CD4-positive, alpha-beta T cell treated with Interleukin-4 for 1 hour (primary cell): ENCODE results near the gene CAB39.
A peak's percentile ranks its signal among the peaks of the same experiment; 100 is the strongest.

Source experiments
- DNase-seq, 2 donors: peaks; one replicate each; pipeline ENCODE4 v3.0.0-alpha.2; 2020 to 2022

The CAB39 gene

GRCh38 chr2:230787101-230787500, 74.5 kb downstream of the CAB39 start:
- DNase-seq: no peak

GRCh38 chr2:230788554-230789175, 76.0 kb downstream of the CAB39 start:
- no peak for DNase-seq

- DNase-seq: no peak
Observed at GRCh38 chr2:230790981-230791380, 78.3 kb downstream of the CAB39 start.

DNA sequence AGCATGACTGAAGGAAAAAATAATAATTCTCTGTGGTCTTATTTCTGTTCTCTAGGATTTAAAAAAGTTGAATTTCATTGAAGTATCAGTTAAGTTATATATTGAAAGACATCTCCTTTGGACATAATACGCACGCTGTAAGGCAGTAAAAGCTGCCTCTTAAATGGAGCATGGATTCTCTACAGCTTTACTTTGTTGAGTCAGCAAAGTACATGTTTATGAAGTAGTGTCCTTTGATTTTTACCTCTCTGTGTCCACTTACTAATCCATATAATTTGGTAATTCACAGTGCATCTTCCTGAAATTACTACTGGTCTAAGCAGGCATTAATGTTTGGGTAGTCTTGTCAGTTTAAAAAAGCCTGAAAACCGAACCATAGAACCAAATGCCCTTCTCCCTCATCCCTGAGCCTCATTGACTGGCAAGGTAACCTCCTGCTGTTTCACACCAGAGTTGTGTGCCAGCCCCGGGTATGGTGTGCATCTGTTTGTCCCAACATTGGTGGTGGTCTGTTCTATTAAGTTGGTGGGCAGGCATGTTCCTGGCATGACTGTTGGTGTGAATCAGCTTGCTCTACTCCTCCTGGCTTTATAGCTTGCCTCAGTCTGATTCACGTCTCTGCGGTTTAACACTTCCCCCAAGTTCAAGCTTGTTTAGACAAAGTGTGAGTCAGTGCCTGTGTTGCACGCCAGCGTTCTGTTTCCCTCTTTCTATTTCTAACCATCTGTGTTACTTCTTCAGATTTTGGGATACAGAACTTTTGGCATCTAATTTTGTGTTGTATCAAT, 81.1 kb downstream of the CAB39 start:
- peak; percentile 72 to 74 for DNase-seq

GRCh38 chr2:230794497-230794896, 81.9 kb downstream of the CAB39 start:
- peak in 1 of 2 donors; percentile 34 for DNase-seq

- no peak for DNase-seq
Observed at GRCh38 chr2:230795856-230796255, 83.2 kb downstream of the CAB39 start.

- DNase-seq: no peak
Observed at GRCh38 chr2:230796280-230796862, 83.7 kb downstream of the CAB39 start.

- peak in 1 of 2 donors; percentile 27 for DNase-seq
Observed at GRCh38 chr2:230797515-230798495, 85.2 kb downstream of the CAB39 start.

- peak; percentile 29 to 76 for DNase-seq
Observed at GRCh38 chr2:230798769-230799399, 86.2 kb downstream of the CAB39 start.

- DNase-seq: no peak
Observed at GRCh38 chr2:230805353-230806017, 92.8 kb downstream of the CAB39 start.

DNA sequence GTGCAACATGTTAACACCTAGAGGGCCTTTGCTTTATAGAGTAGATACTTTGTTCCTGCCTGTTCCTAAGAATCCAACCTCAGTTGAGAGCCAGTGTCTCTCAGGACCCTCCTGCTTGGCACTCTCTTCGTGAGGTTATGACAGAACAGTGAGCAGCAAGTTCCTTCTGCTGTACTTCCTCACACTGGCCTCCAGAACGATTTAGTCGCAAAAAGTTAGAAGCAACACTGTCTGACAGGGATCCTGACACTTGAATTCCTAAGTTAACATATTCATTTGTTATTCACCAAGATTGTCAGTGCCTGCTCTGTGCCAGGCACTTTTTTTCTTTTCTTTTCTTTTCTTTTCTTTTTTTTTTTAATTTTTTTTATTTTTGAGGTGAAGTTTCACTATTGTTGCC, 95.1 kb downstream of the CAB39 start:
- no peak for DNase-seq

DNA sequence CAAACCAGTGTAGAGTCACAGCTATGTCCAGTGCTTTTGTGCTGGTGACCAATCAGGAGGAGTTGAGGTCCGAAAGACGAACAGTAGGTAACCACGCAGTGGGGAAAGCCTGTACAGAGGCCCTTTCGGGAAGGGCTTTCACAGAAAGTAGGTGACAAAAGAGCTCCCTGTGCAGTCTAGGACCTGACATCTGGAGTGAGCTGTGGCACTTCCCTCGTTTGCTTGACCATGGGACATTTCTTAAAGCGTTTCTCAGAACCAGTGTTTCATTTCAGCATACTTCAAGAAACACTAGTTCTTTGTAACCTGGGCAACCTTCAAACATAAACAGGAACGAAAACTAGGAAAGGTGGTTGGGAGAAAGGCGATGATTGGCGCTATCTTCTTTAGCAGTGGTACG, 96.4 kb downstream of the CAB39 start:
- no peak for DNase-seq

- no peak for DNase-seq
Observed at GRCh38 chr2:230809677-230810251, 97.1 kb downstream of the CAB39 start.

DNA sequence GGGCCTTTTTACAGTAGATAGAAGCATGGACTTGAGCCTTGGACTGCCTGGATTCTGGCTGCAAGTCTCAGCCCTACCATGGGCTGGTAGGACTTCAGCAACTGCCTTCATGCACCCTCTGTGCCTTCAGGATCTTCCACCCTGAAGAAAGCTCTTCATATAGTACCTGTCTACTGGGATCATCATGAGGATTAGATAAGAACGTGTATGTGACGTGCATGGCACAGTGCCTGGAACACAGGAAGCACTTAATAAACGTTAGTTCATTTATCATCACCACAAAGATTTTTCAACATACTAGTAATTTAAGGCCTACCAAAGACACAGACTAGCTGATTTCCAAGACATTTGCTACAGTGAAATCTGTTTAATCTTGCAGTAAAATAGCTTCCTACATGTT, 98.9 kb downstream of the CAB39 start:
- DNase-seq: no peak

DNA sequence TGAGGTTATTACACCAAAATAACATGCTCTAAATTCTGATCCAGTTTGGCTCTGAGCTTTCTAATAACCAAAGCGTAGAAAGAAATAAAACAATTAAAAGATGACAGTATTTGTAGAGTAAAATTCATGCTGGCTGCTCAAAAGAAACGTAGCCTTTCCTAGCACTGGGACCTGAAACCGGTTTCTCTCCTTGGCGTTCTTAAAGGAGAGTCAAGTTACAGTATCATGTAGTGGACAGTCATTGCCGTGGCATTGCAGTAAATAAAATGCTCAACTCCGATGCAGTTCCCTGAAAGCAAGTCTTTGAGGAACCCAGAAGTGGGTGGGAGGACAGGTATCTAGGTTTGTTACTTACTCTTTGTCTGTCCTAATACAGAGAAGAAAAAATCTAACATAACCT, 99.4 kb downstream of the CAB39 start:
- DNase-seq: no peak

DNA sequence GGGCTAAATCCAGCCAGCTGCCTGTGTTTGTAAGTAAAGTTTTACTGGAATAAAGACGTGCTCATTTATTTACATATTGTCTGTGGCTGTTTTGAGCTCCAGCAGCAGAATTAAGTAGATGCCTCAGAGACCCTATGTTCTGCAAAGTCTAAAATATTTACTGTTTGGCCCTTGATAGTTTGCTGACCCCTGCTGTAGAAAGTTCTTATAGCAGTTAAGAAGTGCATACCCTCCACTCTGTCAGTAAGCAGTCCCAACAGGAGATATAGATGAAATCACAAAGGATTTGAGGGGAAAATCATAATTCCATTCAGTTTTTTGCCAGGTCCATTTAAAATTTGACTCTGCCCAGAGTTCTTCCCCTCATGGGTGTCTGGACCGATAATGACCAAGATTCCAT, 102.0 kb downstream of the CAB39 start:
- peak in 1 of 2 donors; percentile 22 for DNase-seq

GRCh38 chr2:230815088-230815487, 102.4 kb downstream of the CAB39 start:
- DNase-seq: no peak

- no peak for DNase-seq
Observed at GRCh38 chr2:230816735-230817134, 104.1 kb downstream of the CAB39 start.

GRCh38 chr2:230819433-230819832, 106.8 kb downstream of the CAB39 start:
- DNase-seq: no peak

DNA sequence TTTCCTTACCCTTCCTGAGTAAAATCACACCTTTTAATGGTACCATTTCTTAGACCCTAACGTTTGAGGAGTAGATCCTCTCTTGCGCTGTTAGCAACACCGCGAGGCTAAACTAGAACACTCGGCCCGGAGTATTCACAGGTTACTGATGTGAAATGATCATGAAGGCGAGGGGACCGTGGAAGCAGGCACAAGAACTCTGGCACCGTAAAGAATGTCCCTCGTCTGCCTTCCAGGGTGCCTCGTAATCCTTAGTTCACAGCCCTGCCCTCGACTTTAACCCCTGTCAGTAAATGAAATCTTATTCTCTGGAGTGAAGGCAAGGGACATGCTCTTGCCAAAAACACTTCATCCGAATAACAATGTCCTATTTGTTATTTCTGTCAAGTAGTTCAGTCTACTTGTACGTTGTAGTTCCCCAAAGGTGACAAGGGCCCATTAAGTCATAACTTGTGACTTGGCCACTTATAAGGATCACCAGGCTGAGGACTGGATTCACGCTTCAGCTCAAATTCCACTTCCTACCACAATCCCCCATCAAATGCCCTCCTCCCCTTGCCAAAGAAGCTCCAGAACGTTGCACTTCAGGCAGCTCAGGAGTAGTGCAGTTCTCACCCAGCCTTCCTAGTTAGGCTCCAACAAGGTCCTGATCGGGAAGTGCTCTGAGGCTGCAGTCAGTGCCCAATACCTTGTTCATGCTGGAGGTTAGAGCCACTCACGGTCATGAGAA, 108.8 kb downstream of the CAB39 start:
- no peak for DNase-seq
